HL-60/S4 treated with retinoic acid at 250 ng/mL for 4 days and 3 days (cell line): ENCODE data around the gene RABGAP1L.

Source experiments
- in situ Hi-C: fragments of 300-500 bp; cut with MboI; formaldehyde crosslinking; loops from 2 replicates; pipeline ENCODE4 v1.7.0; 2022; ENCODE audit warnings: low sequenced_read_pairs

RABGAP1L gene

DNA sequence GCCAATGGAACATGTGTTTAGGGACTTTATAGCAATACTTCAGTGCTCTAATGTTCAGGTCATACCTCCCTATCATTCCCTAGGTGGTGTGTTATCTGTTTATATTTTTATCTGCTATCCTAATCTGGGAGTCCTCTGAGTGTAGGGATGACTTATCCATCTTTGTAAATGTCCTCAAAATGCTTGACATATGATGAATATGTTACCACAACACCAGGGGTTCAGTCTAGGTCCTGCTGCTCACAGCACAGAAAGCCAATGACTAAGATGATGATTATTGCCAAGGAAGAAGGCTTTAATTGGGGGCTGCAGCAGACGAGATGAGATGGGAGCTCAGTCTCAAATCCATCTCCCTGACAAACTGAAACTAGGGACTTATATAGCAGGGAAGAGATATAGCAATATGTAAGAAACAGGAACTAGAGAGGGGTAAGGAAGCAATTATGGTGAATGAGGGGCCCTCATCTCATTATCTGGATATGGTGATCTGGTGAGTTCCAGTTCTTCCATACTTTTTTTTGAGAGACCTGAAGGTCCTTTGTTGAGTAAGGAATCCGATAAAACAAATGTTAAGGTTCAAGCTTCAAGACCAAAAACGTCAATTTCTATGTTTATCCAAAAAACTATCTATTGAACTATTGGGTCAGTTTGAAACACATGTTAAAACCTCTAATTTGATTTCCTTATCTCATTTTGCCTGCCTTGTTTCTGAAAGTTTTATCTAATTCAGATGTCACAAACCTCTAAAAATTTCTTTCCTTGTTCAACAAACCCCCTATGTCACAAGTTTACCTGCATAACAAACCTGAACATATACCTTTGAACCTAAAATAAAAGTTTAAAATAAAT lies 583.7 kb downstream of the RABGAP1L start:
- in situ Hi-C loops = loop anchor here (10.0 to 25.0 kb wide), 3 partner anchors 488 to 2006 kb away; no protein-coding TSS in a partner anchor

- in situ Hi-C loops = loop anchor here (10.0 to 25.0 kb wide), 3 partner anchors 489 to 2007 kb away; no protein-coding TSS in a partner anchor
Observed at GRCh38 chr1:174743654-174744561, 584.6 kb downstream of the RABGAP1L start.

DNA sequence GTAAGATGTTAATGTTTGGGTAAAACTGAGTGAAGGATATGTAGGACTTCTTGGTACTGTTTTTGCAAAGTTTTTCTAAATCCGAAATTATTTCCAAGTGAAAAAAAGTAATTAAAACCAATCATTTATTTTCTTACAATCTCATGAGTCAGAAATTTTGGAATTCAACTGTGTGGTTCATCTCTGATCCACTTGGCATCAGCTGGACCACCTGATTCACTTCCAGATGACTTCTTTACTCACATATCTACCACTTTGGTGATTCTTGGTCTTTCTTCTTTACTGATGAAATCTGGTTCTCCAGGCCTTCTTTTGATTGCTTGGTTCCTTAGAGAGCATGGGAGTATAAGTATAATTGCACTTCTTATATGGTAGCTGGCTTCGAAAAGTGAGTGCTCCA lies 585.6 kb downstream of the RABGAP1L start:
- in situ Hi-C loops = loop anchor here (10.0 to 25.0 kb wide), 3 partner anchors 490 to 2008 kb away; no protein-coding TSS in a partner anchor

- in situ Hi-C loops = loop anchor here (10.0 to 25.0 kb wide), 3 partner anchors 491 to 2009 kb away; no protein-coding TSS in a partner anchor
Observed at GRCh38 chr1:174746024-174746808, 586.9 kb downstream of the RABGAP1L start.

- in situ Hi-C loops = loop anchor here (10.0 to 25.0 kb wide), 3 partner anchors 493 to 2010 kb away; no protein-coding TSS in a partner anchor
Observed at GRCh38 chr1:174747613-174748012, 588.3 kb downstream of the RABGAP1L start.

- in situ Hi-C loops = loop anchor here (10.0 to 25.0 kb wide), 3 partner anchors 494 to 2011 kb away; no protein-coding TSS in a partner anchor
Observed at GRCh38 chr1:174748586-174748985, 589.3 kb downstream of the RABGAP1L start.

GRCh38 chr1:174753131-174753530 lies 593.8 kb downstream of the RABGAP1L start:
- in situ Hi-C loops = loop anchor here (25.0 kb wide), 1 partner anchor 384 kb away; no protein-coding TSS in a partner anchor

- in situ Hi-C loops = loop anchor here (25.0 kb wide), 1 partner anchor 376 kb away; no protein-coding TSS in a partner anchor
Observed at GRCh38 chr1:174761335-174761734, 602.0 kb downstream of the RABGAP1L start.

GRCh38 chr1:174761901-174762585 lies 602.7 kb downstream of the RABGAP1L start:
- in situ Hi-C loops = loop anchor here (25.0 kb wide), 1 partner anchor 375 kb away; no protein-coding TSS in a partner anchor

- in situ Hi-C loops = loop anchor here (25.0 kb wide), 1 partner anchor 373 kb away; no protein-coding TSS in a partner anchor
Observed at GRCh38 chr1:174764191-174764590, 604.9 kb downstream of the RABGAP1L start.

GRCh38 chr1:174766727-174767126 lies 607.4 kb downstream of the RABGAP1L start:
- in situ Hi-C loops = loop anchor here (25.0 kb wide), 1 partner anchor 371 kb away; no protein-coding TSS in a partner anchor

GRCh38 chr1:174768516-174768915 lies 609.2 kb downstream of the RABGAP1L start:
- in situ Hi-C loops = loop anchor here (25.0 kb wide), 1 partner anchor 369 kb away; no protein-coding TSS in a partner anchor

DNA sequence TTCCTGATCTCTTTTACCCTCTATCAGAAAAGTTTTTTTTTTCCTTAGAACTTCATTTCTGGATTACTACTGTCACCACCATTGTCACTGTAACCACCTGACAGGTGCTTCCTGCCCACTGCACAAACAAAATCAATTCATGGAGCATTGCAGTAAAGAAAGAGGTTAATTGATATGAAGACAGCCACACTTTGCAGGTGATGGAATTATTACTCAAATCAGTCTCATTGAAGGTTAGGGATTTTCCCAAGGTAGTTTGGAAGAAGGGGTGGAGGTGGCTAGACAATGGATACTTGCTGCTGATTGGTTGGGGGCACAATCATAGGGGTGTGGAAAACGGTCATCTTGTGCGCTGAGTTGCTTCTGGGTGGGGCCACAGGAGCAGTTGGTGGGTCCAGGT lies 609.6 kb downstream of the RABGAP1L start:
- in situ Hi-C loops = loop anchor here (25.0 kb wide), 1 partner anchor 368 kb away; no protein-coding TSS in a partner anchor

- in situ Hi-C loops = loop anchor here (10.0 to 25.0 kb wide), 2 partner anchors 215 to 367 kb away; no protein-coding TSS in a partner anchor
Observed at GRCh38 chr1:174769961-174770549, 610.7 kb downstream of the RABGAP1L start.

GRCh38 chr1:174775621-174776020 lies 616.3 kb downstream of the RABGAP1L start:
- in situ Hi-C loops = loop anchor here (10.0 kb wide), 1 partner anchor 209 kb away; no protein-coding TSS in a partner anchor

GRCh38 chr1:174777262-174777661 lies 617.9 kb downstream of the RABGAP1L start:
- in situ Hi-C loops = loop anchor here (10.0 kb wide), 1 partner anchor 208 kb away; no protein-coding TSS in a partner anchor

DNA sequence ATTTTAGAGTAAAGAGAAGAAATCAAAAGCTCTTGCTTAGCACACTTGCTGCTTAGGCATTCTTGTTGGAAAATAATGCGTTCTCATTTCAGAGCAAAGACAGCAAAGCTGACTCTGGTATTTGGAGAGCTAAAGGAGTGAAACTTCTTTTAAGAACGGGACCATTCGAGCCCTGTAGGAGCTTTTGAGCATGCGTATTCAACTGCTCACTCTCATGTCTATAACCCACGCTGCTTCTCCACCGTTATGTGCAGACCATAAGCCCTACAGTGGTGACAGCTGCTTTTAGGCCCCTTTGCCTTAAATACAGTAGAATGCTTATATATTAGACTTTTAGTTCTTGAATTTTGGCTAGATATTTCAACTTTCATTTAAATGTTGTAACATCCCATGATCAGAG lies 626.2 kb downstream of the RABGAP1L start:
- in situ Hi-C loops = no loop called here

DNA sequence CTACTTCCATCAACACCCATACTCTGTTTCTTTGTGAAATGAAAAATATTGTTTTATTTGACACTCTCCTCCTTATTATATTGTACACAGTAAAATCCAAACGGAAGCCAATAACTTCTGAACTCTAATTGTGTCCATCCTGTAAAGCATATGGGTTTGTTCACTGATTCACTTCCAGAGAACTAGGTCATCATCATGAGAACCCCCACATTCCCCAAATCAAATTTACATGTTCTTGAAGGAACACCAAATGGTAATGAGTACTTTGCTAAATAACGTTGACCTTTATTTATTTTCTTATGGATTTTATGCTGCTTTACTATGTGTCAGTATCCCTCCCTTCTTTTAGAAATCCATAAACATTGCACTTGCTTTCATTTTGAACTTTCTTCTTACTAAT lies 627.0 kb downstream of the RABGAP1L start:
- in situ Hi-C loops = no loop called here

DNA sequence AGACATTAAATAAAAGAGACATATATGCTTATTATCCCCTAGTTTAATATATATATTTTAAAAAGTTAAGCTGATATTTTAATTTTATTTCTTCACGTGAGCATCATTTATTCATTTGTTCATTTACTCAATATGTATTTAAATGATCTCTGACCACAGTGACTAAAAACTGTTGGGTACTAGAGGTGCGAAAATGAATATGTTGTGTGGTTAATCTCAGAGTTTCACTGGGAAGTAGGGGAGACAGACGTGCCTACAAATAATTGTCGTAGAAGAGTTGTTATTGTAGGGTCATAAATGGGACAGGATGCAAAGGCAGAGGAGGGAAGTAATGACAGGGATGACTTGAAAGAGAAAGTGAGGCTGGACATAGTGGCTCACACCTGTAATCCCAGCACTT lies 627.4 kb downstream of the RABGAP1L start:
- in situ Hi-C loops = no loop called here
